Measurements from ENCODE around the gene DENND1A.
"Not testable (repeated sequence)": the region's sequence is repeated elsewhere in the genome, so short reads cannot be mapped to it uniquely, and the experiment has no call there.

The DENND1A gene

GRCh38 chr9:123914517-123915196 is 15.3 kb downstream of the DENND1A start:
- DNase-seq = peak; percentile 7 to 15

- no peak for DNase-seq
These were observed 17.6 kb downstream of the DENND1A start for GRCh38 chr9:123912167-123912897.

- DNase-seq = no peak
These were observed 18.9 kb downstream of the DENND1A start for GRCh38 chr9:123911024-123911423.

- DNase-seq = not testable (repeated sequence)
These were observed 20.7 kb downstream of the DENND1A start for GRCh38 chr9:123909192-123909591.

GRCh38 chr9:123903550-123903949 is 26.4 kb downstream of the DENND1A start:
- DNase-seq = not testable (repeated sequence)

- no peak for DNase-seq
These were observed 35.1 kb downstream of the DENND1A start for GRCh38 chr9:123894822-123895221.

GRCh38 chr9:123893831-123894460 is 36.0 kb downstream of the DENND1A start:
- no peak for DNase-seq

GRCh38 chr9:123893115-123893514 is 36.8 kb downstream of the DENND1A start:
- no peak for DNase-seq

- DNase-seq = no peak
These were observed 42.1 kb downstream of the DENND1A start for GRCh38 chr9:123887837-123888236.

- not testable (repeated sequence) for DNase-seq
These were observed 44.1 kb downstream of the DENND1A start for GRCh38 chr9:123885834-123886233.

- DNase-seq = no peak
These were observed 46.3 kb downstream of the DENND1A start for GRCh38 chr9:123883634-123884033.

- DNase-seq = no peak
These were observed 48.3 kb downstream of the DENND1A start for GRCh38 chr9:123881604-123882003.

GRCh38 chr9:123880420-123880819 is 49.5 kb downstream of the DENND1A start:
- no peak for DNase-seq

- DNase-seq = no peak
These were observed 53.2 kb downstream of the DENND1A start for GRCh38 chr9:123876750-123877149.

GRCh38 chr9:123872710-123873109 is 57.2 kb downstream of the DENND1A start:
- no peak for DNase-seq

- DNase-seq = no peak
These were observed 58.1 kb downstream of the DENND1A start for GRCh38 chr9:123871781-123872180.

GRCh38 chr9:123868002-123868401 is 61.9 kb downstream of the DENND1A start:
- no peak for DNase-seq

- DNase-seq = no peak
These were observed 62.9 kb downstream of the DENND1A start for GRCh38 chr9:123867034-123867433.

- DNase-seq = no peak
These were observed 63.4 kb downstream of the DENND1A start for GRCh38 chr9:123866497-123866896.

- no peak for DNase-seq
These were observed 64.5 kb downstream of the DENND1A start for GRCh38 chr9:123865226-123866000.

GRCh38 chr9:123864251-123864650 is 65.7 kb downstream of the DENND1A start:
- DNase-seq = no peak

GRCh38 chr9:123863164-123863855 is 66.6 kb downstream of the DENND1A start:
- DNase-seq = no peak

- no peak for DNase-seq
These were observed 68.2 kb downstream of the DENND1A start for GRCh38 chr9:123861756-123862120.
